Activated CD4-positive, alpha-beta T cell treated with anti-CD3 and anti-CD28 coated beads, Interleukin-2, amount 10 ng/mL, durations not matched to agents 7 days and 5 days (primary cell): ENCODE data around the gene KLHL22. TPM values are rescaled to one million over a fixed set of nuclear protein-coding genes. Genes with fewer than 3 reads are reported as not detected.
A peak's percentile ranks its signal among the peaks of the same experiment; 100 is the strongest.
"Not testable (repeated sequence)": the region's sequence is repeated elsewhere in the genome, so short reads cannot be mapped to it uniquely, and the experiment has no call there.

Experiments used
- CTCF ChIA-PET: fragments of 350-600 bp; sonication (Branson Sonifier 250); formaldehyde crosslinking; loops from one replicate; lab custom pipeline; 2021; ENCODE audit warnings: antibody characterized with exemption; lab: Charles Lee
- POLR2A ChIA-PET: fragments of 350-600 bp; sonication (Branson Sonifier 250); formaldehyde crosslinking; loops from one replicate; lab custom pipeline; 2021; ENCODE audit warnings: antibody characterized with exemption; lab: Charles Lee
- DNase-seq: peaks from one replicate; pipeline ENCODE4 v3.0.0-alpha.2; 2020
- H3K27ac Mint-ChIP-seq: one replicate; pipeline ENCODE4 v1.8.0; 2021; ENCODE audit warnings: mild to moderate bottlenecking, moderate library complexity, mixed read lengths
- H3K27me3 Mint-ChIP-seq: one replicate; pipeline ENCODE4 v1.8.0; 2021; ENCODE audit warnings: mixed read lengths
- H3K36me3 Mint-ChIP-seq: one replicate; pipeline ENCODE4 v1.8.0; 2021; ENCODE audit warnings: low read depth, mixed read lengths
- H3K4me1 Mint-ChIP-seq: one replicate; pipeline ENCODE4 v1.8.0; 2021; ENCODE audit warnings: mixed read lengths
- H3K4me3 Mint-ChIP-seq: one replicate; pipeline ENCODE4 v1.8.0; 2021; ENCODE audit warnings: mild to moderate bottlenecking, moderate library complexity, mixed read lengths
- H3K9me3 Mint-ChIP-seq: one replicate; pipeline ENCODE4 v1.8.0; 2021; ENCODE audit warnings: mixed read lengths
- total RNA-seq, 2 experiments: library from RNA; stranded (reverse); gene quantifications; one replicate each; pipeline ENCODE4 v1.2.3, GENCODE V29; 2021

The KLHL22 gene
- total RNA-seq, 2 experiments from 2014 or later: 38.7 to 40.1 TPM

DNA sequence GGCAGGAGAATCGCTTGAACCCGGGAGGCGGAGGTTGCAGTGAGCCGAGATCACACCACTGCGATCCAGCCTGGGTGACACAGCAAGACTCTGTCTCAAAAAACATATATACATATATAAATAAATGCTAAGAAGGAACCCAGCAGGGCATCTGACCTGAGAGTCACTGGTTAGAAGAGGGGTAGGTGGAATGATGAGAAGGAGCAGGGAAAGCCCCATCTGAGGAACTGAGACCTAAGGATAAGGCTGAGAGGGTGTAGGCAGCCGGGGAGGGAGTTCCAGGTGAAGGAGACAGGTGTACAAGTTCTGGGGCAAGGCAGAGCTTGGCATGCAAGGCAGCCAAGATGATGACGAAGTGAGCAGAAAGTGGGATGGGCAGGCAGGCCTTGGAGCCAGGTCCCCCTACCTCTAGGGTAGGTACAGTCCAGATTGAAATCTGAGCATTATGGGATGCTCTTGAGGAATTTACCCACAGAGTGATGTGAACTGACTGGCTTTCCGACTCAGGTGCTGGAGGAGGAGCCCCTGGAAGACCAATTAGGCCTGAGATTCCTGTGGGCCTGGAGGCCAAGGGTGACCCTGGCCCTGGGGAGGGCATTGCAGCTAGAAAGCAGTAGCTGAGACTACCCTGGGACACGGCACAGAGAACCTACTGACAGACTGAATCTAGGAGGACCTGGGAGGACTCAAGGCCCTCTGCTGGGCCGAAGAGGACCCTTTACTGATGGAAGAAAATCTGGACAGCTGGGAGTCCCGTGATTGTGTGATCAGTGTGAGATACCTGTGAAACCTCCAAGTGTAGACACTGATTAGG, 22.8 kb downstream of the KLHL22 start:
- Mint-ChIP-seq H3K9me3 (no peaks in the 10 kb centered on the region), H3K36me3 (peaks cover 34% of the 10 kb centered on the region), H3K27me3 (no peaks in the 10 kb centered on the region), H3K27ac (peak overlapping the region; percentile 54), H3K4me1 (peaks cover 38% of the 10 kb centered on the region), H3K4me3 (no peak overlapping the region)
- no peak for DNase-seq
- ChIA-PET CTCF (interaction anchor here (2.3 kb wide), 1 partner anchor 9 kb away, joined by 10 read pairs; no protein-coding TSS in a partner anchor), POLR2A (no interaction called here)

DNA sequence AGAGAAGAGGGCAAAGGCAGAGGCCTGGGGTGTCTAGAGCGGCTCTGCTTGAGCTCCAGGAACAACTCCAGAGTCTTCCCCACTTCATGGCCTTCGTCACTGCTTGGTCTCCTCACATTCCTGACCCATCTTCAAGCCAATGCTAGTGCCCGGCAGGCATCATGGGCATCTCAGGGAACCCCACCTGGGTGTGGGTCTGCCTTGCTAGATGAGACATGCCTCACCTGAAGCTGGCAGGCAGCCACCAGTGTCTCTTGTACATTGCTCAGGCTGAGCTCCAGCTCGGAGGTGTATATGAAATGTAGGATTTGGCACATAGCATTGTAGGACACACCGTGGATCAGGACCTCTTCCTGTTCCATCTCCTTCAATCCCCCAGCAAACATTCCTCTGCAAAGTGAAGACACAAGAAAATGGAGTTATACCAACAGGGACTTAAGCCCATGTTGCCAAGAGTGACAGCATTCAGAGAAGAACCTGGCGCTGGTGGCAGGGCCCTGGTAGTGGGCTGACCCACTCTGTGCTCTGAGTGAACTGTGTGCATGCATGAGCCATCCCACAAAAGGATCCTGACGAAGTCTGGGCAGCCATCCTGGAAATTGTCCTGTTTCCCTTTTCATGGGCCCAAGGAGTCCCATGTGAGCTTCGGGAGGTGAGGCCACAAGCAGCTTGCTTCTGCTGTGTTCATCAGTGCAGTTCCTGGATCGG, 24.3 kb downstream of the KLHL22 start:
- Mint-ChIP-seq H3K9me3 (no peaks in the 10 kb centered on the region), H3K4me3 (no peak overlapping the region), H3K27me3 (no peaks in the 10 kb centered on the region), H3K27ac (no peak overlapping the region), H3K4me1 (peaks cover 46% of the 10 kb centered on the region), H3K36me3 (peaks cover 34% of the 10 kb centered on the region)
- POLR2A ChIA-PET: interaction anchor here (0.6 kb wide), 1 partner anchor 28 kb away, joined by 3 read pairs; no protein-coding TSS in a partner anchor
- DNase-seq: no peak
- CTCF ChIA-PET: interaction anchor here (1.1 to 1.3 kb wide), 2 partner anchors 9 to 14 kb away, joined by 3 read pairs; no protein-coding TSS in a partner anchor

GRCh38 chr22:20470525-20470924, 25.1 kb downstream of the KLHL22 start:
- H3K36me3 Mint-ChIP-seq: peaks cover 39% of the 10 kb centered on the region
- CTCF ChIA-PET: interaction anchor here (1.1 kb wide), 1 partner anchor 13 kb away, joined by 3 read pairs; no protein-coding TSS in a partner anchor
- H3K9me3 Mint-ChIP-seq, H3K4me3 Mint-ChIP-seq, H3K27me3 Mint-ChIP-seq, POLR2A ChIA-PET, H3K27ac Mint-ChIP-seq, DNase-seq: not testable (repeated sequence)
- H3K4me1 Mint-ChIP-seq: peaks cover 46% of the 10 kb centered on the region

GRCh38 chr22:20469110-20469868, 26.3 kb downstream of the KLHL22 start:
- CTCF ChIA-PET: interaction anchor here (1.1 kb wide), 1 partner anchor 95 kb away, joined by 3 read pairs; no protein-coding TSS in a partner anchor
- Mint-ChIP-seq H3K27me3 (no peaks in the 10 kb centered on the region), H3K4me1 (peaks cover 47% of the 10 kb centered on the region), H3K36me3 (peaks cover 52% of the 10 kb centered on the region), H3K27ac (peak overlapping the region; percentile 59), H3K9me3 (no peaks in the 10 kb centered on the region), H3K4me3 (no peak overlapping the region)
- no peak for DNase-seq
- POLR2A ChIA-PET: no interaction called here

DNA sequence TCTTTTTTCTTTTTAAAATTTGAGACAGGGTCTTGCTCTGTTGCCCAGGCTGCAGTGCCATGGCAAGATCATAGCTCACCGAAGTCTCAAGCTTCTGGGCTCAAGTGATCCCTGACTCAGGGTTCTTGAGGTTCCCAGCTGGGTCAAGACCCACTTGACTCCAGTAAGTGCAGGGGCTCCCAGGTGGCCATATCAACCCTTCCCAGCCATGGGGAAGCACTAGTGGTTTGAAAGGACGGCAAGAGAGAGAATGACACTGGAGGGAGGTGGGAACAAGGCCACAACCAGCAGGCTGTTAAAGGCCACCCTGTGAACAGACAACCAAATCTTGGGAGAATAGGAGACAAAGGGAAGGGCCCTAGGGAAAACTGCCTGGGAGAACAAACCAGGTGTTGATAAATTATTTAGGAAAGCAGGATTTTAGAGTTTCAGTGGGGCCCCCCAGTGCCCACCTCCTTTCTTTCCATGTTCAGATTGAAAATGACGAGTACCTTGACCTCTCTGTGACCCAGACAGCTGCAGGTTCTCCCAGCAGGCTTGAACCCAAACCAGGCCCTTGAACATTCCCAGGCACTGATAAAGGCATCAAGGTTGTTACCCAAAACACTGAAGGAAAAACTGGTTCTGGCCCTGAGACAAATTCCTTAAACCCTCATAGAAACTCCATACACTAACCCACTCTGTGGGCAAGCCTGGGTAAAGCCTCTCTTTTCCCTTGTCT, 28.8 kb downstream of the KLHL22 start:
- POLR2A ChIA-PET: no interaction called here
- no peak overlapping the region for H3K4me3 Mint-ChIP-seq
- peaks cover 63% of the 10 kb centered on the region for H3K36me3 Mint-ChIP-seq
- H3K27ac Mint-ChIP-seq: no peak overlapping the region
- no peak for DNase-seq
- H3K4me1 Mint-ChIP-seq: peaks cover 61% of the 10 kb centered on the region
- no peaks in the 10 kb centered on the region for H3K27me3 Mint-ChIP-seq
- CTCF ChIA-PET: interaction anchor here (1.0 to 1.5 kb wide), 3 partner anchors 10 to 102 kb away, joined by 3 to 7 read pairs (median 4); no protein-coding TSS in a partner anchor
- H3K9me3 Mint-ChIP-seq: no peaks in the 10 kb centered on the region

GRCh38 chr22:20465759-20466077, 29.9 kb downstream of the KLHL22 start:
- ChIA-PET CTCF (no interaction called here), POLR2A (no interaction called here)
- peak; percentile 34 for DNase-seq
- H3K27ac Mint-ChIP-seq: peak overlapping the region; percentile 100
- H3K4me1 Mint-ChIP-seq: peaks cover 67% of the 10 kb centered on the region
- H3K27me3 Mint-ChIP-seq: no peaks in the 10 kb centered on the region
- peak overlapping the region; percentile 40 for H3K4me3 Mint-ChIP-seq
- no peaks in the 10 kb centered on the region for H3K9me3 Mint-ChIP-seq
- peaks cover 57% of the 10 kb centered on the region for H3K36me3 Mint-ChIP-seq

DNA sequence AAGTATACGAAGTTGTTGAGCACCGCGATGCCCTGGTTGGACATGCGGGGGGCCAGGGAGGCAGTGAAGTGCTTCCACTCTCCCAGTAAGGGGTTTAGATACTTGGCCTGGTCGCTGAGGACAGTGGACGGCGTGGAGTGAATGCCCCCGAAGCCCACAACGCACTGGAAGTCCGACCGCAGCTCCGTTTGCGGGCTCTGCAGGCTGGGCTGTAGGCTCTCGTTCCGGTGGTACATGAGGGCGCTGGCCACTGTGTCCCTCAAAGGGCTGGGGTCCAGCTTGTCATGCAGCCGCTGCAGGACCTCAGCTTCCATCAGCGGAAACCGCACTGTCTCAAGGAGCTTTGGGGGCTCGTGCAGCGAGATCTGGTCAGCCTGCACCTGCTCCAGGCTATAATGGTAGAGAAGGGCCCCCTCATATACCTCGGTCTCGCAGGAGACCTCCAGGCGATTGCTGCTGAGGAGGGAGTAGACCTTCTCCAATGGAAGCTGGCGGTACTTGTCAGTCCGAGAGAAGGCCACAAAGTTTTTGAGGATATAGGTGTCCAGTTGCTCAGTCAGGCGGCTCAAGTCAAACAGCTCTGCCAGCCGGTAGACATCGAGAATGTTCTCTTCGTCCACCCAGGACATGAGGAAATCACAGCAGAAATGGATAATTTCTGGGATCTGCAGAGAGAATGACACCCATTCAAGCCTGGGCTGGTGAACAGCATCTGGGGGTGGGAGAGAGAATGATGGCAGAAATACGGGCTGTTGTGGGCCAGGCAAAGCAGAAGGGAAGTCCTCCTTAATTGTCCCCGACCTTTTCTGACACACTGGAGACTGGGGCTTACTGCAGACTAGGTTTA, 30.5 kb downstream of the KLHL22 start:
- Mint-ChIP-seq H3K9me3 (no peaks in the 10 kb centered on the region), H3K4me1 (peaks cover 64% of the 10 kb centered on the region), H3K36me3 (peaks cover 55% of the 10 kb centered on the region), H3K4me3 (peak overlapping the region; percentile 59), H3K27ac (peak overlapping the region; percentile 100), H3K27me3 (no peaks in the 10 kb centered on the region)
- POLR2A ChIA-PET: interaction anchor here (0.6 kb wide), 1 partner anchor 581 kb away, joined by 3 read pairs; no protein-coding TSS in a partner anchor
- no peak for DNase-seq
- CTCF ChIA-PET: interaction anchor here (0.7 to 2.1 kb wide), 2 partner anchors 8 to 47 kb away, joined by 3 to 10 read pairs; no protein-coding TSS in a partner anchor

DNA sequence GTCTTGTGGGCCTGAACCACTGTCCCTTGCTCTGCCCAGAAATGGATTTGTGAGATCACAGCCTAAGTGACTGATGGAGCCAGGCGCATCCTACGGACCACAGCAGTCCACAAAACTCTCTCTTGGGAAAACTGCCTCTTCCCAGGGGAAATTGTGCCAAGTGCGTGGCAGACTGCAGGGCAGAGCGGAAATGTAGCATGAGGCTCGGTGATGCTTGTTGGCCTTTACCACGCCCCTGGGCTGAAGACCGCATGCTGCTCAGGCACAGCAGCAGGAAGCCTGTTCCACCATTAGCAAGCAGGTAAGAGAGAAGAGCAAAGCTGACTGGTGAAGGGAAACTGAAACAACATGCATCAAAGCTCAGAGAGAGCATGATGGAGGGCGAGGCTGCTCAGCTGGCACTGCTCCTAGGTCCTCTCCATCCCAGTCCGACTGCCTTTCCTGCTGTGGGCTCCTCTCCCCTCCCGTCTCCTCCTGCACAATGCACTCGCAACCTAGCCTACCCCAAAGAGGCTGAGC, 31.4 kb downstream of the KLHL22 start:
- ChIA-PET POLR2A (interaction anchor here (0.6 to 0.9 kb wide), 3 partner anchors 10 to 31 kb away, joined by 3 to 8 read pairs (median 3); partner anchors contain the start of gene KLHL22), CTCF (interaction anchor here (0.7 to 2.1 kb wide), 7 partner anchors 9 to 105 kb away, joined by 3 to 10 read pairs (median 4); no protein-coding TSS in a partner anchor)
- Mint-ChIP-seq H3K27ac (peak overlapping the region; percentile 100), H3K9me3 (no peaks in the 10 kb centered on the region), H3K4me3 (peak overlapping the region; percentile 59), H3K27me3 (no peaks in the 10 kb centered on the region), H3K4me1 (peaks cover 63% of the 10 kb centered on the region), H3K36me3 (peaks cover 57% of the 10 kb centered on the region)
- DNase-seq: peak; percentile 84

GRCh38 chr22:20463324-20464095, 32.1 kb downstream of the KLHL22 start:
- no peaks in the 10 kb centered on the region for H3K9me3 Mint-ChIP-seq
- H3K27ac Mint-ChIP-seq: peak overlapping the region; percentile 100
- CTCF ChIA-PET: interaction anchor here (0.6 to 2.1 kb wide), 7 partner anchors 10 to 106 kb away, joined by 3 to 10 read pairs (median 4); no protein-coding TSS in a partner anchor
- peaks cover 55% of the 10 kb centered on the region for H3K36me3 Mint-ChIP-seq
- POLR2A ChIA-PET: interaction anchor here (0.6 to 0.9 kb wide), 3 partner anchors 11 to 32 kb away, joined by 3 to 8 read pairs (median 3); partner anchors contain the start of gene KLHL22
- H3K27me3 Mint-ChIP-seq: no peaks in the 10 kb centered on the region
- DNase-seq: peak; percentile 57
- peak overlapping the region; percentile 59 for H3K4me3 Mint-ChIP-seq
- peaks cover 60% of the 10 kb centered on the region for H3K4me1 Mint-ChIP-seq

DNA sequence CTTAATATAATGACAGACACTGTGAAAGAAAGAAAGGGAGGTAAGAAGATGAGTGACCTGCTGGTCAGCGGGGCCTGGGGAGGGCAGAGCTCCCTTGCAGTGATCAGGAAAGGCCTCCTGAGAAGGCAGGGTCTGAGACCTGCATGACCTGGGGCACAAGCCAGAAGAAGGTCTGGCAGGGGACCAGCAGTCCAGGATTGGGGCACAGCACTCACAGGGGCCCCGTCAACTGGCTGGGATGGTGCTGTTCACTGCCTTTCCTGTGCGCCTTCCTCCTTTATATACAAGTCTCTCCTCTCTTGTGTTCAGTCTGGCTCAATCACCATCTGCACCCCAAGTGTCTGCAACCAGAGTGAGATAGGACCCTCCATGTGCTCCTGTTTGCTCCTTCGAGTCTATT, 35.7 kb downstream of the KLHL22 start:
- ChIA-PET POLR2A (no interaction called here), CTCF (no interaction called here)
- Mint-ChIP-seq H3K4me1 (peaks cover 53% of the 10 kb centered on the region), H3K4me3 (no peak overlapping the region), H3K27me3 (no peaks in the 10 kb centered on the region), H3K36me3 (peaks cover 62% of the 10 kb centered on the region), H3K9me3 (no peaks in the 10 kb centered on the region), H3K27ac (peak overlapping the region; percentile 26)
- no peak for DNase-seq
